ENCODE data around the gene CLECL1.
A peak's percentile ranks its signal among the peaks of the same experiment; 100 is the strongest.
"Not testable (repeated sequence)": the region's sequence is repeated elsewhere in the genome, so short reads cannot be mapped to it uniquely, and the experiment has no call there.

CLECL1 gene

GRCh38 chr12:9751204-9752144, 18.6 kb upstream of the CLECL1 start:
- FAIRE-seq, result peak; percentile 89

- FAIRE-seq, result peak; percentile 73
Measured at GRCh38 chr12:9750276-9751203, 17.6 kb upstream of the CLECL1 start.

- FAIRE-seq, result no peak
Measured at GRCh38 chr12:9749640-9750039, 16.7 kb upstream of the CLECL1 start.

- no peak for FAIRE-seq
Measured at GRCh38 chr12:9745199-9745598, 12.3 kb upstream of the CLECL1 start.

GRCh38 chr12:9742661-9743060, 9.8 kb upstream of the CLECL1 start:
- no peak for FAIRE-seq

GRCh38 chr12:9741726-9742125, 8.8 kb upstream of the CLECL1 start:
- no peak for FAIRE-seq

- FAIRE-seq, result no peak
Measured at GRCh38 chr12:9740106-9740750, 7.3 kb upstream of the CLECL1 start.

- FAIRE-seq, result not testable (repeated sequence)
Measured at GRCh38 chr12:9739404-9740105, 6.7 kb upstream of the CLECL1 start.

- not testable (repeated sequence) for FAIRE-seq
Measured at GRCh38 chr12:9738905-9739304, 6.0 kb upstream of the CLECL1 start.

GRCh38 chr12:9736936-9737705, 4.2 kb upstream of the CLECL1 start:
- FAIRE-seq, result peak; percentile 58

- no peak for FAIRE-seq
Measured at GRCh38 chr12:9735601-9736000, 2.7 kb upstream of the CLECL1 start.

GRCh38 chr12:9731797-9732196, 1.1 kb downstream of the CLECL1 start:
- FAIRE-seq, result no peak

GRCh38 chr12:9731393-9731792, 1.5 kb downstream of the CLECL1 start:
- FAIRE-seq, result no peak

GRCh38 chr12:9730591-9730990, 2.3 kb downstream of the CLECL1 start:
- FAIRE-seq, result no peak

- FAIRE-seq, result no peak
Measured at GRCh38 chr12:9730011-9730410, 2.9 kb downstream of the CLECL1 start.

- FAIRE-seq, result no peak
Measured at GRCh38 chr12:9729082-9729481, 3.8 kb downstream of the CLECL1 start.

- no peak for FAIRE-seq
Measured at GRCh38 chr12:9727813-9728212, 5.1 kb downstream of the CLECL1 start.

- no peak for FAIRE-seq
Measured at GRCh38 chr12:9725213-9725870, 7.6 kb downstream of the CLECL1 start.

- FAIRE-seq, result no peak
Measured at GRCh38 chr12:9724023-9724422, 8.9 kb downstream of the CLECL1 start.

- no peak for FAIRE-seq
Measured at GRCh38 chr12:9721394-9722092, 11.4 kb downstream of the CLECL1 start.

Data from islet of Langerhans (tissue), 1 donor.